IMR-90 (cell line): Measurements from ENCODE around the gene IFRD2. TPM values are rescaled to one million over a fixed set of nuclear protein-coding genes. Genes with fewer than 3 reads are reported as not detected.

Experiments used
- ATAC-seq: fragments of 200-7000 bp; cut with Tn5 transposase; 2 replicates; pipeline ENCODE4 v1.9.1; 2020; ENCODE audit warnings: low read depth, mild to moderate bottlenecking, moderate library complexity
- BruUV-seq: library from RNA; stranded (reverse); fragments of 400-500 nt; replicated peaks from 2 replicates; lab custom pipeline; 2021; lab: Mats Ljungman, UMichigan
- CTCF ChIA-PET: fragments of 300-600 bp; formaldehyde crosslinking; extraction: SDS; loops from one replicate; lab custom pipeline; 2021; ENCODE audit warnings: antibody characterized with exemption; lab: Yijun Ruan, JAX
- POLR2A ChIA-PET: fragments of 300-600 bp; sonication (Branson Sonifier 250); formaldehyde crosslinking; loops from one replicate; lab custom pipeline; 2022; ENCODE audit warnings: antibody characterized with exemption; ENCODE audit not compliant: unreplicated experiment; lab: Charles Lee
- DNase-seq: peaks from one replicate; pipeline ENCODE4 v3.0.0; 2013
- H2AFZ ChIP-seq: replicated peaks from 2 replicates; pipeline ENCODE3; 2013; ENCODE audit warnings: low read length, mild to moderate bottlenecking; ENCODE audit not compliant: poor library complexity
- H2AK5ac ChIP-seq: 2 replicates; pipeline ENCODE4 v1.6.1; 2013; ENCODE audit warnings: low read depth, low read length, inconsistent platforms
- H2AK9ac ChIP-seq: replicated peaks from 2 replicates; pipeline ENCODE3; 2013; ENCODE audit warnings: mild to moderate bottlenecking, low read depth, low read length, moderate library complexity; ENCODE audit not compliant: poor library complexity
- H2BK120ac ChIP-seq: 2 replicates; pipeline ENCODE4 v1.6.1; 2013; ENCODE audit warnings: low read depth, low read length, inconsistent platforms
- H2BK15ac ChIP-seq: 3 replicates; pipeline ENCODE4 v1.6.1; 2013; ENCODE audit warnings: low read depth, low read length, inconsistent platforms
- H2BK20ac ChIP-seq: 2 replicates; pipeline ENCODE4 v1.6.1; 2013; ENCODE audit warnings: low read depth, mild to moderate bottlenecking, inconsistent platforms, low read length, moderate library complexity
- H2BK5ac ChIP-seq: 2 replicates; pipeline ENCODE4 v1.6.1; 2013; ENCODE audit warnings: mild to moderate bottlenecking, low read depth, low read length, inconsistent platforms; ENCODE audit not compliant: poor library complexity, severe bottlenecking
- H3K14ac ChIP-seq: replicated peaks from 2 replicates; pipeline ENCODE4 v1.6.1; 2013; ENCODE audit warnings: low read depth, low read length, inconsistent platforms
- H3K18ac ChIP-seq: 2 replicates; pipeline ENCODE4 v1.6.1; 2013; ENCODE audit warnings: low read depth, low read length, control low read depth
- H3K23ac ChIP-seq: 2 replicates; pipeline ENCODE4 v1.6.1; 2013; ENCODE audit warnings: low read depth, low read length, inconsistent platforms
- H3K27ac ChIP-seq: 2 replicates; pipeline ENCODE4 v1.5.1; 2013; ENCODE audit warnings: mild to moderate bottlenecking, control low read depth, low read length; ENCODE audit not compliant: insufficient read depth
- H3K27me3 ChIP-seq: 2 replicates; pipeline ENCODE4 v1.6.1; 2013; ENCODE audit warnings: low read length; ENCODE audit not compliant: control insufficient read depth, insufficient read depth
- H3K36me3 ChIP-seq: 2 replicates; pipeline ENCODE4 v1.6.1; 2013; ENCODE audit warnings: low read length, mixed read lengths; ENCODE audit not compliant: control insufficient read depth, insufficient read depth
- H3K4ac ChIP-seq: 2 replicates; pipeline ENCODE4 v1.6.1; 2013; ENCODE audit warnings: low read depth, low read length, inconsistent platforms
- H3K4me1 ChIP-seq: 2 replicates; pipeline ENCODE4 v1.6.1; 2013; ENCODE audit warnings: low read length, mixed read lengths; ENCODE audit not compliant: control insufficient read depth, insufficient read depth
- H3K4me2 ChIP-seq: 2 replicates; pipeline ENCODE4 v1.6.1; 2013; ENCODE audit warnings: low read depth, mild to moderate bottlenecking, control low read depth, low read length, moderate library complexity
- H3K4me3 ChIP-seq: 2 replicates; pipeline ENCODE4 v1.5.1; 2013; ENCODE audit warnings: low read depth, mild to moderate bottlenecking, control low read depth, low read length, moderate library complexity; ENCODE audit not compliant: insufficient read depth
- H3K56ac ChIP-seq: 2 replicates; pipeline ENCODE4 v1.6.1; 2013; ENCODE audit warnings: low read length, inconsistent platforms; ENCODE audit not compliant: insufficient read depth; ENCODE audit errors: extremely low read depth
- H3K79me1 ChIP-seq, 2 experiments: 2 replicates each; pipeline ENCODE4 v1.6.1; 2013; ENCODE audit warnings: low read length in 2 of 2, inconsistent platforms in 1 of 2, low read depth in 1 of 2
- H3K9ac ChIP-seq: 2 replicates; pipeline ENCODE4 v1.6.1; 2013; ENCODE audit warnings: low read depth, low read length, control low read depth
- H3K9me1 ChIP-seq: 2 replicates; pipeline ENCODE4 v1.6.1; 2013; ENCODE audit warnings: low read length, inconsistent platforms; ENCODE audit not compliant: insufficient read depth
- H3K9me3 ChIP-seq: 2 replicates; pipeline ENCODE4 v1.6.1; 2013; ENCODE audit warnings: low read length; ENCODE audit not compliant: control insufficient read depth, insufficient read depth
- H4K20me1 ChIP-seq: 2 replicates; pipeline ENCODE4 v1.6.1; 2013; ENCODE audit warnings: low read length, inconsistent platforms; ENCODE audit not compliant: insufficient read depth
- H4K5ac ChIP-seq: 2 replicates; pipeline ENCODE4 v1.6.1; 2013; ENCODE audit warnings: mild to moderate bottlenecking, low read depth, low read length, control low read depth
- H4K8ac ChIP-seq, 2 experiments: 2 replicates each; pipeline ENCODE4 v1.6.1; 2013; ENCODE audit warnings: low read depth in 2 of 2, low read length in 2 of 2, control low read depth in 1 of 2, inconsistent platforms in 1 of 2
- H4K91ac ChIP-seq: 2 replicates; pipeline ENCODE4 v1.6.1; 2013; ENCODE audit warnings: low read depth, low read length, inconsistent platforms; ENCODE audit not compliant: insufficient read depth
- BHLHE40 ChIP-seq: fragments of 150-350 bp; IDR thresholded peaks from 2 replicates; pipeline ENCODE4 v1.6.1; 2016; ENCODE audit warnings: mild to moderate bottlenecking, low read depth, low read length
- CEBPB ChIP-seq: IDR thresholded peaks from 2 replicates; pipeline ENCODE4 v1.6.1; 2012; ENCODE audit warnings: low read depth, low read length, improper control_type of control experiment
- CHD1 ChIP-seq: IDR thresholded peaks from 2 replicates; pipeline ENCODE4 v1.6.1; 2012; ENCODE audit warnings: low read depth, low read length, improper control_type of control experiment
- CTCF ChIP-seq: conservative IDR thresholded peaks from 2 replicates; pipeline ENCODE4 v1.5.1; 2012; ENCODE audit warnings: mild to moderate bottlenecking, low read depth, low read length, improper control_type of control experiment
- FOS ChIP-seq: fragments of 150-350 bp; IDR thresholded peaks from 2 replicates; pipeline ENCODE4 v1.6.1; 2016; ENCODE audit warnings: low read depth, low read length
- MAFK ChIP-seq: IDR thresholded peaks from 2 replicates; pipeline ENCODE4 v1.6.1; 2012; ENCODE audit warnings: low read depth, low read length, improper control_type of control experiment
- MAZ ChIP-seq: IDR thresholded peaks from 2 replicates; pipeline ENCODE4 v1.6.1; 2012; ENCODE audit warnings: low read depth, mild to moderate bottlenecking, low read length, improper control_type of control experiment, moderate library complexity, borderline replicate concordance
- MXI1 ChIP-seq: IDR thresholded peaks from 2 replicates; pipeline ENCODE4 v1.6.1; 2012; ENCODE audit warnings: low read depth, mild to moderate bottlenecking, low read length, moderate library complexity, borderline replicate concordance
- POLR2A ChIP-seq: IDR thresholded peaks from 2 replicates; pipeline ENCODE4 v1.6.1; 2012; ENCODE audit warnings: mild to moderate bottlenecking, low read depth, low read length
- RAD21 ChIP-seq: IDR thresholded peaks from 2 replicates; pipeline ENCODE4 v1.6.1; 2012; ENCODE audit warnings: low read length, improper control_type of control experiment
- RCOR1 ChIP-seq: IDR thresholded peaks from 2 replicates; pipeline ENCODE4 v1.6.1; 2012; ENCODE audit warnings: mild to moderate bottlenecking, low read length, improper control_type of control experiment; ENCODE audit not compliant: insufficient replicate concordance
- RFX5 ChIP-seq: IDR thresholded peaks from 2 replicates; pipeline ENCODE4 v1.8.0; 2012; ENCODE audit warnings: low read depth, mild to moderate bottlenecking, low read length, moderate library complexity
- WGBS, 2 experiments: methylation state at CpG; one replicate each; pipeline versions ENCODE4 v1.1.5 to v1.1.7; 2013; ENCODE audit warnings: missing lambda C conversion rate in 2 of 2; ENCODE audit not compliant: insufficient read length in 1 of 2; ENCODE audit errors: extremely low coverage in 2 of 2; 5-methylcytosine and 5-hydroxymethylcytosine counted together
- dilution Hi-C: fragments of 300-500 bp; cut with HindIII; formaldehyde crosslinking; loops from one replicate; pipeline ENCODE4 v1.14.3; 2018; ENCODE audit warnings: low sequenced_read_pairs; ENCODE audit not compliant: unreplicated experiment
- in situ Hi-C: fragments of 300-500 bp; cut with MboI; formaldehyde crosslinking; loops from 3 replicates; pipeline ENCODE4 v1.14.3; 2019; ENCODE audit warnings: low sequenced_read_pairs, inconsistent platforms, mixed read lengths
- intact Hi-C: fragments of 100-400 bp; cut with micrococcal nuclease; formaldehyde crosslinking; loops from 2 replicates; pipeline ENCODE4 v1.10.0; 2022
- polyA plus RNA-seq, 3 experiments: library from polyadenylated mRNA; depleted of rRNA; stranded (reverse); fragments of >200 nt; gene quantifications; 2 replicates each; pipeline ENCODE4 v1.2.3, GENCODE V29; 2012; ENCODE audit warnings: low replicate concordance in 1 of 3
- total RNA-seq: library from RNA; depleted of rRNA; stranded (reverse); fragments of >200 nt; gene quantifications from 2 replicates; pipeline ENCODE4 v1.2.3, GENCODE V29; 2012

IFRD2 gene
- total and polyA plus RNA-seq, 2 of the 4 experiments (the other 2 are of a cell fraction) = 52.7 to 79.1 TPM

GRCh38 chr3:50326182-50326541, 33.9 kb upstream of the IFRD2 start:
- H4K8ac ChIP-seq = no peak overlapping the region
- no peak overlapping the region for H4K5ac ChIP-seq
- no peak overlapping the region for H2BK5ac ChIP-seq
- in situ Hi-C loops = loop anchor here (25.0 kb wide), 3 partner anchors 1061 to 1836 kb away; partner anchors contain the start of genes ABHD14B, GPR62, MANF and PCBP4
- H3K56ac ChIP-seq = no peak overlapping the region
- POLR2A ChIA-PET = no interaction called here
- no peak overlapping the region for H3K18ac ChIP-seq
- H2AK5ac ChIP-seq = no peak overlapping the region
- no peaks in the 10 kb centered on the region for H3K9me1 ChIP-seq
- no peaks in the 10 kb centered on the region for H3K9me3 ChIP-seq
- no peak overlapping the region for H2BK20ac ChIP-seq
- peaks cover 16% of the 10 kb centered on the region for H3K4me1 ChIP-seq
- ATAC-seq (no peak), DNase-seq (no peak)
- no peak overlapping the region for H3K9ac ChIP-seq
- peaks cover 8% of the 10 kb centered on the region for H4K20me1 ChIP-seq
- dilution Hi-C loops = no loop called here
- CTCF ChIA-PET = no interaction called here
- H4K91ac ChIP-seq = no peak overlapping the region
- intact Hi-C loops = no loop called here
- peaks cover 23 to 39% of the 10 kb centered on the region in 2 experiments; a peak in 3 of 4 replicates for H3K79me1 ChIP-seq
- no peak overlapping the region for H3K4me3 ChIP-seq
- H3K4me2 ChIP-seq = no peak overlapping the region
- no peak overlapping the region for H2BK15ac ChIP-seq
- H3K27me3 ChIP-seq = no peaks in the 10 kb centered on the region
- H3K4ac ChIP-seq = no peak overlapping the region
- TF ChIP-seq MAFK = no peak
- TF ChIP-seq CTCF = no peak
- no peak for TF ChIP-seq RCOR1
- no peak for TF ChIP-seq CHD1
- no peak for TF ChIP-seq RAD21
- no peak for TF ChIP-seq RFX5
- TF ChIP-seq MXI1 = no peak
- no peak for TF ChIP-seq MAZ
- TF ChIP-seq CEBPB = no peak
- no peak for TF ChIP-seq FOS
- TF ChIP-seq BHLHE40 = no peak
- TF ChIP-seq POLR2A = no peak
- H2AK9ac ChIP-seq = no peak overlapping the region
- peaks cover 22% of the 10 kb centered on the region for H3K36me3 ChIP-seq
- H3K23ac ChIP-seq = no peak overlapping the region
- WGBS, 2 experiments = no CpG with 5 or more reads among the region's 8 CpGs
- no peak overlapping the region for H3K27ac ChIP-seq
- no peak overlapping the region for H2BK120ac ChIP-seq
- H2AFZ ChIP-seq = no peak overlapping the region
- no peak overlapping the region for H3K14ac ChIP-seq
- BruUV-seq = no TSS peak
